GM18870 (cell line): ENCODE results near the gene UNC119B.

Experiments used
- ATAC-seq: cut with Tn5 transposase; IDR thresholded peaks from one replicate; pipeline ENCODE4 v1.9.1; 2021; ENCODE audit warnings: moderate library complexity; ENCODE audit not compliant: unreplicated experiment

The UNC119B gene

DNA sequence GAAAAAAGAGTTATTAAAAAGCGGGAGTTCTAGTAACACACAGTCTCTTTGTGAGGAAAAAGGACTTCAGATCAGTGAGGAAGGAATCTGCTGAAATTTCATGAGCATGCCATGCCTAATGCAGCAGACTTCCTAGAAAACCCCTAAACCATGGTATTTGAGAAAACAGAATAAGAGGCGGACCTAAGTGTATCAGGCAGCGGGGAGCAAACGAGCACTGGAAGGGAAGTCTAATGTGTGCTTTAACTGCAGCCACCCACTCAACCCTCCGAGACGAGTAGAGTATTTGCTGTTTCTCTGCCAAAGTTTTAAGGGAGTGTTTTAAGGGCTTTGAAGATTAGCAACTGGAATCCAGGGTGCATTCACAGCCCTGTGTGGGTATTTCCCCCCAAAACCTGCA, 51.8 kb downstream of the UNC119B start:
- ATAC-seq, result no peak

DNA sequence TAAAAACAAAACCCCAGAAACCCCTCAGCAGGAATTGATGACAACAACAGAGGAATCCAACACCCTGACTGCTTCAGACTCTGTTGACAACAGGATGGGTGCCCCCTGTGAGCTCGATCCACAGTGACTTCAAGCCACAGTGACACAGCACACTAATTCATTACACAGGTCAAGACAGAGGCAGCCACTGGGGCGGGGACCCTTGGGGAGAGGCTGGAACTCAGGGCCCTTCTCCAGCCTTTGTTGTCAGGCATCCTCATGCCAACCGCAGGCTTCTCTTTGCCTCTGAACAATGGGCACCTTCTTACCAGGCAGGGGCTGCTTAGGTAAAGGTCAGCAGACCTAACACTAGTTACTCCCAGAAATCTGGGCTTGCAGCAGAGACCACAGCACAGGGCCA, 53.0 kb downstream of the UNC119B start:
- ATAC-seq, result no peak

DNA sequence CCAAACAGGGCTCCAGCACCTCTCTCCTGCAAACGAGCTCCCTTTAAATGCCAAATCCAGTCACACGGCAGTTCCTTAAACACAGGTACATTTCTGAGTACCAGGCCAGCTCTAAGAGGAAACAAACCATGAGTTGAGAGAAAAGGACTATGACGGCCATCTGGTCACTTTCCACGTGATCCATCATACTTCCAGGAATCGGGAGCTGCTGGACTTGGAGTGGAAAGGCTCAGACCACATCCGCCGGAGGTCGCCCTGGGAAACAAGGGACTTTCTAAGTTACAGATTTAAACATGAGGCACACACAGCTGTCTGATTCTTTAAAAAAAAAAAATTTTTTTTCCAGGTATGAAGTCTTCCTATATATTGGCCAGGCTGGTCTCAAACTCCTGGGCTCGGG, 54.6 kb downstream of the UNC119B start:
- no peak for ATAC-seq

DNA sequence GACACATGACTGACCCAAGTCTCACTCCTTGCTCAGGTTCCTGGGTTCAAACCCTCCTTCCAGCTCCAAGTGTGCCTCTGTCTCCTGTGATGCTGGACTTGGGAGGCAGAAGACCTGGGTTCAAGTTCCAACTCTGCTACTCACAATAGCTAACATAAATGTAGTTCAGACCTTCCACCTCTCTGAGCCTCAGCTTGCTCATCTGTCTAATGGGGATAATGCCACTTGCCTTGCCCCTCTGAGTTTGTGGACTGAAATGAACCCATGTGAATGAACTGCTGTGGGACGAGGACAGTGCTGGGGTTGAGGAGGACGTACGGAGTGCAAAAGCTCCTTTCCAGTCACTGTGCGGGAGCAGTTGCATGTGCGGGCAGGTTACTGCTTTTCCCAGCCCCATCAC, 56.3 kb downstream of the UNC119B start:
- no peak for ATAC-seq

DNA sequence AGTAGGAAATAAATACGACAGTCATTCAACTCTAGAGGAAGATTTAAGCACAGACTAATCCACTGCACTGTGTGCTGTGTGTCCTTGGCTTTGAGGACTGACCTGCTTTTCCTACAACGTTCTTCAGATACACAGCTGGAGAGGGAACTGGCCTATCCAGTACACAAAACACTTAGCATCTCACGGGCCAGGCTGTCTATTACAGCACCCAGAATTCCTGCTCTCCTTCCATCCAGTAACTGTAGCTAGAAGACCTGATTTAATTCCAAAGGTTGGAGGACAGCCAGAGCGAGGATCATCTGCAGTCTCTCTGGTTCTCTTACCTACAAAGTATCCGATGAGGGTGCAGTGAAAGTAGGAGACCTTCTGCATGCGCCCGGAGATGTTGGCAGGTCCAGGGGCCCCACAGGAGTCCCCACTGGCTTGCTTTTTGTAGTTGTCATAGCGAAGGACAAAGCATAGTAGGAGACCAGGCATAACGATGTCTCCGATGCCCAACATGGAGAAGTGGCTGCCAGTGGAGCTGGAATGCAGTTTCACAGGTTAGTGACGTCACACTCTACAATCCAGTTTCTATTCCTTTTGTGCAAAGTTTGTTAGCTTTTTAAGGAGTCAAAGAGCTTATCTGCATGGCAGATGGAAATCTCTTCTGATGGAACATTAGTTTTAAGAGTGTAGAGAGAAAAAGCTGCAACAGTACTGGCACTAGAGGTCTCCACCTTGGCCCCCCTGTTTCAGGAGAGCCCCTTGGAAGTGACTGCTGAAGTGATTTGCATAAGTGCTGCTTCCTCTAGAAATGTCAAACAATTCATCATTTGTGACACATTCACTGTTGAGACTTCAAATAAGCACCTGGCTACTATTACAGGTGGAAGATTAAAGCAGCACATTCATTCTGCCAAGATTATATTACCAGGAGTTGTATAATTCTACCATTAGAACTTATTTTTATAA, 57.1 kb downstream of the UNC119B start:
- no peak for ATAC-seq

DNA sequence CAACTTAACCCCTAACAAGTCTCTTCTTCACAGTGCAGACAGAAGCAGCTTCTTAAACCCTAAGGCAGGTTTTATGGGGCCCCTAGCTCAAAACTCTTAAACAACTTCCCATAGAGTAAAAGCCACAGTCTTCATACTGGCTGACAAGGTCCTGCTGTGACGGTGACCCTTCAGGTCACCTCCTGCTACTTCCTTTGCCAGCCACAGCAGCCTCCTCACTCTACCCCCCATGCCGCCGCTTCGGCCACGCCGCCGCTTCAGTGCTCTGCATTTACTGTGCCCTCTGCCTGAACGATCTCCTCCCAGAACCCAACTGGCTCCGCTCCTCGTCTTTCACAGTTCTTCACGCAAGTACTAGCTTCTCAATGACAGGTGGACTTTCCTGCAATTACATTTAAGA, 60.8 kb downstream of the UNC119B start:
- ATAC-seq, result no peak
